Upper lobe of right lung (tissue), 1 donor: ENCODE data around the gene BEST1. TPM values are rescaled to one million over a fixed set of nuclear protein-coding genes. Genes with fewer than 3 reads are reported as not detected.

Experiments
- ATAC-seq: fragments of 200-7000 bp; cut with Tn5 transposase; one replicate; pipeline ENCODE4 v1.9.1; 2020; ENCODE audit warnings: mild to moderate bottlenecking, moderate library complexity
- DNase-seq: peaks from one replicate; pipeline ENCODE4 v3.0.0-alpha.2; 2020
- H3K27ac ChIP-seq: fragments of 200-600 bp; one replicate; pipeline ENCODE4 v1.8.0; 2022
- H3K27me3 ChIP-seq: fragments of 200-600 bp; one replicate; pipeline ENCODE4 v1.8.0; 2022; ENCODE audit warnings: mild to moderate bottlenecking
- H3K36me3 ChIP-seq: fragments of 200-600 bp; one replicate; pipeline ENCODE4 v1.8.0; 2022
- H3K4me1 ChIP-seq: fragments of 200-600 bp; one replicate; pipeline ENCODE4 v1.8.0; 2022
- H3K4me3 ChIP-seq: fragments of 200-600 bp; one replicate; pipeline ENCODE4 v1.8.0; 2022; ENCODE audit warnings: mild to moderate bottlenecking
- H3K9me3 ChIP-seq: fragments of 200-600 bp; one replicate; pipeline ENCODE4 v1.8.0; 2022
- intact Hi-C: fragments of 100-400 bp; cut with DNase I; formaldehyde crosslinking; loops from one replicate; pipeline ENCODE4 v1.11.0; 2022
- total RNA-seq: library from RNA; stranded (reverse); fragmentation: NEBNext Ultra II Directional; extraction: Animal tissue kit (Norgen Biotek cat#: 25700); gene quantifications from one replicate; pipeline ENCODE4 v1.2.1, GENCODE V29; 2021
- TF ChIP-seq, protein P1 (sequence below): fragments of 200-600 bp; IDR thresholded peaks from one replicate; pipeline ENCODE4 v1.8.0; 2022; ENCODE audit warnings: antibody characterized with exemption
- donor health status: DM: no; HTN: yes; CAD: no; lungs with severe emphysema.

Gene BEST1
- total RNA-seq, 1 donor from 2014 or later, result 9.6 TPM

DNA sequence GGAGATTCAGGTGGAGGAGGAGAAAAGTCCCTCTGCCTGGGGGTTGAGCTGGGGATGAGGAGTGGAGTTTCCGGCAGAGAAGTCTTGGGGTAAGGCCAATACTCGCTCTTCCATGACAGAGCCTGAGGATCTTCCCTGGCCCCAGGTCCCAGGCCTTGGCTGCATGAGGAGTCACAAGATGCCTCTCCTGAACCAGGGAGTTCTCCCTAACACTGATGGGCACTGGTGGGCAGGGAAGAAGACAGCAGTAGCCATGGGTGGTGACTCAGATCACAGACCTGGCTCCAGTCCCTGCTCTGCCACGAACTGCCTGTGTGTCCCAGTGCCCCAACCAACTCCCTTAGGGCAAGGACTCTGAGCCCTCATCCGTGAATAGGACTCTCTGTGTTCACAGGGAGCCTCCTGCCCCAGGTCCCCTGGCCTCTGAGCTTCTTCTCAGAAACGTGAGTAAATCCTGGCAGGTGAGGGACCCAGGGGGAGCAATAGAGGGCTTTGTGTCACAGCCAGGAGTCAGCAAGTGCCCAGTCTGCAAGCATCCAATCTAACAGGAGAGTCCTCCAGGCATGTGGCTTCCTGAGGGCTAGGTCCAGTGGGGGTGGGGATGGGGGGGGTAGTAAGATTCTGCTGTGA lies 62.8 kb downstream of the BEST1 start:
- intact Hi-C loops, result no loop called here
- DNase-seq (peak; percentile 46), ATAC-seq (peak; percentile 46)
- Histone ChIP-seq H3K27ac (no peak overlapping the region), H3K9me3 (no peaks in the 10 kb centered on the region), H3K4me1 (no peaks in the 10 kb centered on the region), H3K36me3 (no peaks in the 10 kb centered on the region), H3K27me3 (no peaks in the 10 kb centered on the region), H3K4me3 (no peak overlapping the region)
- TF ChIP-seq, protein P1, sequence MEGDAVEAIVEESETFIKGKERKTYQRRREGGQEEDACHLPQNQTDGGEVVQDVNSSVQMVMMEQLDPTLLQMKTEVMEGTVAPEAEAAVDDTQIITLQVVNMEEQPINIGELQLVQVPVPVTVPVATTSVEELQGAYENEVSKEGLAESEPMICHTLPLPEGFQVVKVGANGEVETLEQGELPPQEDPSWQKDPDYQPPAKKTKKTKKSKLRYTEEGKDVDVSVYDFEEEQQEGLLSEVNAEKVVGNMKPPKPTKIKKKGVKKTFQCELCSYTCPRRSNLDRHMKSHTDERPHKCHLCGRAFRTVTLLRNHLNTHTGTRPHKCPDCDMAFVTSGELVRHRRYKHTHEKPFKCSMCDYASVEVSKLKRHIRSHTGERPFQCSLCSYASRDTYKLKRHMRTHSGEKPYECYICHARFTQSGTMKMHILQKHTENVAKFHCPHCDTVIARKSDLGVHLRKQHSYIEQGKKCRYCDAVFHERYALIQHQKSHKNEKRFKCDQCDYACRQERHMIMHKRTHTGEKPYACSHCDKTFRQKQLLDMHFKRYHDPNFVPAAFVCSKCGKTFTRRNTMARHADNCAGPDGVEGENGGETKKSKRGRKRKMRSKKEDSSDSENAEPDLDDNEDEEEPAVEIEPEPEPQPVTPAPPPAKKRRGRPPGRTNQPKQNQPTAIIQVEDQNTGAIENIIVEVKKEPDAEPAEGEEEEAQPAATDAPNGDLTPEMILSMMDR, result no peak

Other genes starting within 250 kb of the BEST1 start
- gene MYRF, start 197.7 kb upstream of the BEST1 start, total RNA-seq, result 62.6 TPM
- gene TMEM258, start 157.8 kb upstream of the BEST1 start, total RNA-seq, result 94.0 TPM
- gene FEN1, start 157.4 kb upstream of the BEST1 start, total RNA-seq, result 4.9 TPM
- 68.0 TPM for gene FADS1, start 133.3 kb upstream of the BEST1 start, total RNA-seq
- gene FADS2, start 122.1 kb upstream of the BEST1 start, total RNA-seq, result 75.1 TPM
- gene FADS3, start 58.8 kb upstream of the BEST1 start, total RNA-seq, result 68.5 TPM
- gene RAB3IL1, start 32.8 kb upstream of the BEST1 start, total RNA-seq, result 10.6 TPM
- gene FTH1, start 17.3 kb downstream of the BEST1 start, total RNA-seq, result 4,022 TPM
- gene INCENP, start 173.7 kb downstream of the BEST1 start, total RNA-seq, result 19.5 TPM
- not detected for gene SCGB1D1, start 239.9 kb downstream of the BEST1 start, total RNA-seq